Measurements from ENCODE around the gene CD14.

DNA sequence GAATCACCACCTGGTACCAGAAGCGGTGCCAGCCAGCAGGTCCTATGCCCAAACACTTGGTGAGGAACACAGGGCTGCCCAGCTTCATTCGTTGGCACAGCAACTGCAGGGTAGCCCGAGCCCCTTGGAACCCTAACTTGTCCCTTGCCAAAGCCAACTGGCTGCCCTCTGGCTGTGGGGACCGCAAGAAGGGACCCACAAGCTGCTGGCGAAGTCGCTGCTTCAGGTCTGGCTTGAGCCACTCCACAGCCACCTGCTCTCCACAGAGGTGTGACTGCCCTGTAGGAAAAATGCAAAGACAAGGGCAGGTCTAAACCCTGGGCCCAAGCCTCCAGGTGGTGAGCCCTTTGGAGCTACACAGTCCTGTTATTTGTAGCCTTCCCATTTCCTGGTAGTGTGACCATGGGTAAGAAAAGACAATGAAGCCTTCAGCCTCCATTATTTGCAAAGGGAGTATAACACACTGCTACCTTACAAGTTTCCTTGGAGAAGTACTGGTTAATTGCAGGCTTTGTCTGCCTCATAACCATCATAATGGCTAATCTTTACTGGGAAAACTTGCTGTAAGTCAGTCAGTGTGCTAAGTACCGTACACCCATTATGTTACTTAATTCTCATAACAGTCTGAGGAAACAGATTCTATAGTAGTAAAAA lies 38.6 kb upstream of the CD14 start:
- TF ChIP-seq, protein P1, sequence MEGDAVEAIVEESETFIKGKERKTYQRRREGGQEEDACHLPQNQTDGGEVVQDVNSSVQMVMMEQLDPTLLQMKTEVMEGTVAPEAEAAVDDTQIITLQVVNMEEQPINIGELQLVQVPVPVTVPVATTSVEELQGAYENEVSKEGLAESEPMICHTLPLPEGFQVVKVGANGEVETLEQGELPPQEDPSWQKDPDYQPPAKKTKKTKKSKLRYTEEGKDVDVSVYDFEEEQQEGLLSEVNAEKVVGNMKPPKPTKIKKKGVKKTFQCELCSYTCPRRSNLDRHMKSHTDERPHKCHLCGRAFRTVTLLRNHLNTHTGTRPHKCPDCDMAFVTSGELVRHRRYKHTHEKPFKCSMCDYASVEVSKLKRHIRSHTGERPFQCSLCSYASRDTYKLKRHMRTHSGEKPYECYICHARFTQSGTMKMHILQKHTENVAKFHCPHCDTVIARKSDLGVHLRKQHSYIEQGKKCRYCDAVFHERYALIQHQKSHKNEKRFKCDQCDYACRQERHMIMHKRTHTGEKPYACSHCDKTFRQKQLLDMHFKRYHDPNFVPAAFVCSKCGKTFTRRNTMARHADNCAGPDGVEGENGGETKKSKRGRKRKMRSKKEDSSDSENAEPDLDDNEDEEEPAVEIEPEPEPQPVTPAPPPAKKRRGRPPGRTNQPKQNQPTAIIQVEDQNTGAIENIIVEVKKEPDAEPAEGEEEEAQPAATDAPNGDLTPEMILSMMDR (IDR thresholded peaks at IDR 0.05): no peak
- TF ChIP-seq POLR2A (IDR thresholded peaks at IDR 0.05): no peak

All from right lobe of liver (tissue), 4 donors.